GM18951 (cell line): ENCODE results near the gene ZNF664.

Source experiments
- POLR2A ChIP-seq: IDR thresholded peaks from 4 replicates; pipeline ENCODE4 v1.6.1; 2011; ENCODE audit warnings: mild to moderate bottlenecking; ENCODE audit not compliant: insufficient read length, insufficient read depth; ENCODE audit errors: extremely low read depth
- in situ Hi-C: fragments of 300-500 bp; cut with MboI; formaldehyde crosslinking; loops from one replicate; pipeline ENCODE4 v1.12.0; 2022; ENCODE audit warnings: low sequenced_read_pairs, mixed read lengths, inconsistent platforms; ENCODE audit not compliant: unreplicated experiment

ZNF664 gene

DNA sequence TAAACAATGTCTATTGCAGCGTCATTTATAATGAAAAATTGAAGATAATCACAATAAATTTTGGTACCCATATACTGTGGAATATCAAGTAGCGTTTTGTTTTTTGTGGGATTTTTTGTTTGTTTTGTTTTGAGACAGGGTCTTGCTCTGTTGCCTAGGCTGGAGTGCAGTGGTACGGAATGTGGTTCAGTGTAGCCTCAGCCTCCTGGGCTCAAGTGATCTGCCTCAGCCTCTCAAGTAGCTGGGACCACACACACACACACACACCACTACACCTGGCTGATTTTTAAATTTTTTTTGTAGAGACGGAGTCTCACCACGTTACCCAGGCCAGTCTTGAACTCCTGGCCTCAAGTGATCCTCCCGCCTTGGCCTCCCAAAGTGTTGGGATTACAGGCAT is 6.6 kb downstream of the ZNF664 start:
- in situ Hi-C loops: no loop called here
- TF ChIP-seq POLR2A: no peak

DNA sequence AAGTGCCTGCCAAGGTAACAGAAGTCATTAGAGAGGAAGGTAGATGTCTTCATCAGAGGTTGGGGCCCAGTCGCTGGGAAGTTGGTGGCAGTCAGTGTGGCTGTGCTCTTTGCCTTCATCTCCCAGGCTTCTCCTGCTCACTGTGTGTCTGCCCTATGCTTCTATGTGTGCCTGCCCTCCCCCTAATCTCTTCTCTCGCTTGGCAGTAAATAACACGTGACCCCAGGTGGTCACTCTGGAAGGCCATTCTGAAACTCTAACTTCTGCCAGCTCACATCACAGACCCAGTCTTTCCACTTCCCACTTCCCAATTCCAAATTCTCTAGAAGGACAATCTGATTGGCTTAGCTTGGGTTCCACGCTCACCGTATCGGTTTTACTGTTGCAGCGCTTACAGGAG is 9.3 kb downstream of the ZNF664 start:
- no peak for TF ChIP-seq POLR2A
- in situ Hi-C loops: no loop called here

DNA sequence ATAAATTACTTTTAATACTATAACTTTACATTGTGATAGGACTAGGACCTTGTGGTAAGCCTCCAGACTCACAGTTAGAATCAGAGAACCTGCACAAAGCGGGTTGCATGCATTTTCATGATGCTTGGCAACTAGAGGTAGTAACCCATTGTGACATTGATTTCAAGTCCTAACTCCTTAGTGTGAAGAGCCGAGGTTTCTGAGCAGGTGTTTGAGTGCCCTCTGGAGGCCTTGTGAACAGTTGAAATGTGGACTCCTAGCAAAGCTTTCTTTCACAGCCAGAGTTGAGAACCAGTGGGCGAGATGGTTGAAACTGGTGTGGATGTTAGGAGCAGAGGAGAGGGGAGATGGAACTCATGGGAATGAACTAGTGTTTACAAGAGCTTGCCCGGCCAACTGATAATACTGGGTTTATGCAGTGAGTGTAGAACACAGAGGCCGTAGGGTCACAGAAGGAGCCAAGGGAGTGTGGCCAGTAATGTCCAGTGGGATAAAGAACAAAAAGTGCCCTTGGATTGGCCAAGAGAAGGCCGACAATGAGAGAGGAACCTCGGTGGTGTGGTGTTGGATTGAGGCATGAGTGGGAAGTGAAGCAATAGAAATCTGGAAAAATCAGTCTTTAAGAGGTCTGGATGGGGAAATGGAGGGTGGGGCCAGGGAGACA is 10.9 kb downstream of the ZNF664 start:
- in situ Hi-C loops: no loop called here
- no peak for TF ChIP-seq POLR2A

DNA sequence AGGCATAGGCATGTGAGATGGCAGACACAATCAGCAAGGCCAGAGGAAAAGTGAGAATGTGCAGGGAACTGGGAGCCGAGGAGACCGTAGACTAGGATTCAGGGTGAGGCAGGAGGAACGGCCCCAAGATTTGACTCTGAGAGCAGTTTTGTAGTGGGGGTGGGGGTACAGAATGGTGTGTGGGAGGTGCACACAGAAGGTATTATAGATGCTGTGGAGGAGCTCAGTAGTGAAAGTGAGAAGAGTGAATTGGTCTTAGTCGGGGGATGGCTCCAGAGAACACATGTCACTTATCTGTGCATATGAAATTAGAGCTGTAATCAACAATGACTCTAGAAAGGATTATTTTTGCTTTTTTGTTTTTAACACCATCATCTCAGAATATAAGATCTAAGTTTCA is 11.9 kb downstream of the ZNF664 start:
- TF ChIP-seq POLR2A: no peak
- in situ Hi-C loops: no loop called here

DNA sequence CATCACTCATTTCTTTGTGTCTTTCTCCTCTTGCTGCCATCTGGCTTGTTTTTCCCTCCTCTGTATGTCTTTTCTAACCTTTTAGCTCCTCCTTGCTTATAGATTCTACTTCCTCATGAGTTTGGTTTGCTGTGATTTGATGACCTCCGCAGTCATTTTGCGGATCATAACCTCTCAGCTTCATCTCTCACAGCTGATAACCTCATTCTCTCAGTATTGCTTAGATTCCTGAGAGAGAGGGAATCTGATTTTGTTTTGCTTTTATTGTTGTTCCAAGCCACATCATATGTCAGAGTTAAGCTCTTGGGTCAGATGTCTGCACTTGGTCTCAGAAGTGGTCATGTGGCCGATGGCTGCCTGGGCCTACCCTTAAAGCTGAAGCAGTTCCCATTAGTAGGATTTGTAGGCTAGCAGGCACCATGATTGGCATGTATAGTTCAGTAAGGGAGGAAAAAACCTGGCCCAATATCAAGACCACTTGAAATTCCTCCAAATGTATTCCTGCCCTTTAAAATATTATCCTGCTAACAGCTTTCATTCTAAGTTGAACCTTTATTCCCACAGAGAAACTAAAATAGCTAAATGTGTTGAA is 13.5 kb downstream of the ZNF664 start:
- TF ChIP-seq POLR2A: no peak
- in situ Hi-C loops: no loop called here

DNA sequence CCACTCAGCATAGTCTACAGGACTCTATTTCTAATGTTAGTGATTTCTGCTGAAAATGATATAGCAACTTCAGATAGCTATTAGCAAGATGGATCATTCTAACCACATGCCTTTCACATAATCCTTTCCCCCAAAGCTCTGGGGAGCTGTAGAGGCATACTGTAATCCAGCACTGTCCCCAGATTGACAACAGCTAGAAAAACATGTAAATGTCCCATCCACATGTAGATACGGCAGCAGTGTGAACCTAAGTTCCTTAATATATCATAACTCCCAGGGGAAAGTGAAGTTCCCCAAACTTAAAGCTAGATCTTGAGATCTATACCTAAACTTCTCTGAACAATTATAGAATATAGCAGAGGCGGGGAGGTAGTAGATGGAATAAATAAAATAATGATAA is 14.0 kb downstream of the ZNF664 start:
- no peak for TF ChIP-seq POLR2A
- in situ Hi-C loops: no loop called here

DNA sequence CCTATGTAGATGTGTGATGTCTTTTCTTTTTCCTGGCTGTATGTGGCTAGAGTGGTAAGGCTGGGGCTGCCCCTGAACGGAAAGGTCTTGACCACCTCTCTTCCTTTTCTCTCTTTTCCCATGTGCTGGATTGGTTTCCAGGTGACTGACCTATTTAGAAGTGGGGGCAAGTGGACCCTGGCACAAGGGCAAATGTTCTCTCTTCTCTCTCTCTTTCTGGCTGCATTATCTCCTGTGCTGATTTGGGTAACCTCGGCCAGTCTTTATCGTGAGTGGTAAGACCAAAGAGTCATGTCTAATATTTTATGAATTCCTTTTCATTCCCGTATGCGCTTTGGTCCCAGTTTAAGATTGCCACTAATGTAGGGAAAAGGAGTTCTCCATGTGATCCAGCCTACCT is 16.2 kb downstream of the ZNF664 start:
- in situ Hi-C loops: no loop called here
- no peak for TF ChIP-seq POLR2A

DNA sequence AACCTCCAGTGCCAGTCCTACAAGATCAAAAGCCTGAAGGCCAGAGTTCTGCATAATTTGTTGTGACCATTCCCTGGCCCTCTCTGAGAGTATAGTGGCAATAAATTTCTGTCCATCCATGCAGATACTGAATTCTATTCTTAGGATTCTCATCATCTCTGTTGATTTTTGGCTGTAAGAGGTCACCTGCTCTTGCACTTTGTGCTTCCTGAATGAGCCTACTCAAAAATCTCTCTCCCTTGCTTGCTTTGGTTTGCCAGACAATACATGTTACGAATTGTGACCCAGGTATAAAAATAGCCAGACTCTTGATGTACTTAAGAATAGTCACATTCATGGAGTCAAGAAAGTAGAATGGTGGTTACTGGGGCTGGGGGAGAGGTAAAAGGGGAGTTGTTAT is 16.7 kb downstream of the ZNF664 start:
- TF ChIP-seq POLR2A: no peak
- in situ Hi-C loops: no loop called here

DNA sequence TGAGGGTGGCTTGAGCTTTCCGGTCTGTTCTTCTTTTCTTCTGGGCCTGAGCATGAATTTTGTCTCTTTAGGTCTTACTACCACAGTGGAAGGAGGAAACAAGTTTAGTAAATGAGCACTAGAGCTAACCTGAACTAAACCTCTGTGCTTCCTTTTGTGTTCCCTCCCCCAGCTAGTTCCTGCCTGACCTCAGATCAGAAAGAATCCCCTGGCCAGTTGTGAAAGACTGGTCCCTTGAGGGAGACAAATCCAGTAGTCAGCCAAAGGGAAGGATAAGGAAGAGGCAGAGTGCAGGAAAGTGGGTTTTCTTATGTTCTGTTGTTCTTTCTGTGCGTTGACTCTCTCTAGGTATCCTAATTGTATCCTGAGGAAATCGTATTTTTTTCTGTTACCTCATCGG is 17.5 kb downstream of the ZNF664 start:
- in situ Hi-C loops: no loop called here
- TF ChIP-seq POLR2A: no peak

DNA sequence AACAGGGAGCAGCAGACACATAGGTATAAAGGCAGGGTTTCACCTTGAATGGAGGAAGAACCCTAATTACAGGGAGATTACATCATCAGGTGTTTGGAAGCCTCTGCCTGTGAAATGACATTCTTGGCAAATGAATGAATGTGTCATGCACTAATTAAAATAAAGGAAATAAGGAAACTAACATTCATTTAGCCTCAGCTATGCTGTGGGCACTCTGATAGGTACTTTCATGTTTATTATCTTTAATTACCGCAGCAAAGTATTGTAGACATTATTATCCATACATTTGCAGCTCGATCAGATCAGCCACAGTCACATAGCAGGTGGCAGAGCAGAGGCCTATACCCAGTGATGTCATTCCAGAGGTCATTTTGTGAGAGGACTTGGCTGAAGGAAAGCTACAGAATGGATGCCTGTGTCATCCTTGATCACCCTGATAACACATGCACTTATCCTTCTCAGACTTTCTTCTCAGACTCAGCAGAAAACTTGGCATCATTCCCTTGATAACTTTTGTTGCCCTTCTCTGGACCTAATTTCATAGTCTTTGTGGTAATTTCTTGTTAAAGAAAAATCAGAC is 18.4 kb downstream of the ZNF664 start:
- no peak for TF ChIP-seq POLR2A
- in situ Hi-C loops: no loop called here

DNA sequence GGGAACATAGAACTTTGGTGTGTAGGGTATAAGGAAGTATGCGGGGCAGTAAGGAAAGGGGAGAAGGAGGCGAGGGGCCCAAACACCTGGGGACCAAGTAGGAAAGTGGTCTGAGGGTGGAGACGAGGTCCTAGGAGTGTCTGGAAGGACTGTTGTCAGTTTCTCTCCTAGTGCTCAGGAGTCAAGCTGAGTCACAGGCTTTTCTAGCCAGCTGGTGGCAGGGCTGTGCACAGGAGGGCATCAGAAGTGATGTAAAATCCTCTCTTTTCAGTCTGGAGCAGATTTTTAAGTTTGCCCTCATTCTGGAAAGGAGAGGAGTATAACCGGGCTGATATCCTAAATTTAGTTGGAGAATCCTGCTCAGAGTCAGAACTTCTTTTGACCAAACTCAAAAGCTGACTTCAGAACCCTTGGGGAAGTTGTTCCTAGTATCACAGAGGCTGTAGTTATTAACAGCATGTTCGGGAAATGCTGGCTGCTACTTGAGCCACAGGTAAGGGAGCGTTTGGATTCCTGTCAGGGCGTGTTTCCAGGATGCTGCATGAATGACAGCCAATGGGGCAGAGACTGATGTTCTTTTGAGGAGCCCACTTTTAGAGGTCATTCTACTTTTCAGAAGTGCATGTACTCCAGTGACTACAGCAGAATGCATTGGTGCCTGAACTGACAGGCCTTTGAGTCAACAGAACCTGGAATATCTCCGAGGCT is 19.3 kb downstream of the ZNF664 start:
- no peak for TF ChIP-seq POLR2A
- in situ Hi-C loops: no loop called here

DNA sequence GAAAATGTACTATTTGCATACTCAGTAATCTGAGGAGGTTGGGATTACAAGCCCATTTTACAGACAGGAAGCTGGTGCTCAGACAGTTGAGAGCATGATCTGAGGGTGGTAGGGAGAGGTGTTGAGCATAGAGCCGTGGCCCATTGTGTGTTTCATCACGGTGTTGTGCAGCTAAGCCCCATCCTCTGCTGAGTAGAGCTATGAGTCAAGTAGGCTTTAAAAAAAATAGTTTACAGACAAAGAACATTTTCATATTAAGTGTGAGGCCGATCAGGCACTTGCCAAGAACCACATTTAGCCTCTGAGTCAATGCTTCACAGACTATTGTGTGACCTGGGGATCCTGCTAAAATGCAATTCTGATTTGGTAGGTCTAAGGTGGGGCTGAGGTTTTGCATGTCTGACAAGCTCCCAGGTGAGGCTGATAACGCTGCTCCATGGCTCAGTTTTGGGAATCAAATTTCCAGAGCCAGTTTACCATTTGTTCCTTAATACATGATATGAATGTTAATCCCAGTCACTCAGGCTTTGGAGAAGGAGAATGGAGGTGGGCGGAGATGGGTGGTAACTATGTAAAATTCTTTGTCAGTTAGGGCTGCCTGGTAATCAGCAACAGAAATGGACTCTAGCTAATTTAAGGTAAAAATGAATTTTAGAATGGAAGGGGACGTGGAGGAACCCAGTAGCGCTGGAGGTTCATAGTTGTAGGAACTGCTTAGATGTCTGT is 22.2 kb downstream of the ZNF664 start:
- in situ Hi-C loops: no loop called here
- TF ChIP-seq POLR2A: no peak

DNA sequence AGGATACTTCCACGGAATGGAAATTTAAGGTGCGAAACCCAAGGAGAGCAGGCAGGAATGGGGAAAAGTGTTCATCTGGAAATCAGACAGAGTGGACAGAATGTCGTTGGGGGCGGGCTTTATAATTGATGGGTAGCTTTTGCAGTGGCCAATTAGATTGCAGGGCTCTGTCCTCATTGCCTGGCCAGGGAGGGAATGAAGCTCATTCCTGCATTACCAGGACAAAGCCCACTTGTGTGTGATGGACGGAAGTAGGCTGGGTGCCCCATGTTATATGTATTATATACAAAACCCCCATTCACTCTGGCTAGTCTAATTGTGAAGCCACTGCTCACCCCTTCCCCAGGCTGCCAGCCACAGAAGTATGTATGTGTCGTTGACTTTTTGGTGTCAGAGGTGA is 23.6 kb downstream of the ZNF664 start:
- in situ Hi-C loops: no loop called here
- no peak for TF ChIP-seq POLR2A
